Ovary (tissue), 3 donors: ENCODE results near the gene DNMT3A.

ENCODE experiments used
- CTCF ChIP-seq, 3 donors: fragments of 450-650 bp in 2 of 3; fragments of 200-600 bp in 1 of 3; IDR thresholded peaks; one replicate each; pipeline versions ENCODE4 v1.5.1 to v1.8.0; 2016 to 2022; ENCODE audit warnings: antibody characterized with exemption in 3 of 3, mild to moderate bottlenecking in 1 of 3
- POLR2A ChIP-seq: fragments of 450-650 bp; IDR thresholded peaks from one replicate; pipeline ENCODE4 v1.6.1; 2017; ENCODE audit warnings: antibody characterized with exemption, mild to moderate bottlenecking, moderate library complexity
- donor health status: DM: no; HTN: no; CAD: no.

- no peak for TF ChIP-seq POLR2A
- no peak for TF ChIP-seq CTCF (IDR thresholded peaks at IDR 0.05)
Measured at GRCh38 chr2:25378731-25379490, 37.2 kb upstream of the DNMT3A start.
